GM18520 (cell line): ENCODE measurements around the gene XRCC2.
A peak's percentile ranks its signal among the peaks of the same experiment; 100 is the strongest.
"Not testable (repeated sequence)": the region's sequence is repeated elsewhere in the genome, so short reads cannot be mapped to it uniquely, and the experiment has no call there.

Source experiments
- ATAC-seq: cut with Tn5 transposase; IDR thresholded peaks from one replicate; pipeline ENCODE4 v1.9.1; 2021; ENCODE audit not compliant: unreplicated experiment

The XRCC2 gene

GRCh38 chr7:152675759-152676636 is at the start of gene XRCC2:
Gene XRCC2 (minus strand): TSS chr7:152676141. CDS start chr7:152676079, 62 bp downstream.
- peak; percentile 86 for ATAC-seq

GRCh38 chr7:152723364-152723763 is 47.4 kb upstream of the XRCC2 start:
- no peak for ATAC-seq

- ATAC-seq: not testable (repeated sequence)
Observed at GRCh38 chr7:152712412-152713042, 36.6 kb upstream of the XRCC2 start.

- no peak for ATAC-seq
Observed at GRCh38 chr7:152711444-152711944, 35.6 kb upstream of the XRCC2 start.

GRCh38 chr7:152710153-152710442 is 34.2 kb upstream of the XRCC2 start:
- ATAC-seq: no peak

GRCh38 chr7:152709287-152710152 is 33.6 kb upstream of the XRCC2 start:
- ATAC-seq: no peak

GRCh38 chr7:152704796-152705384 is 28.9 kb upstream of the XRCC2 start:
- no peak for ATAC-seq

- no peak for ATAC-seq
Observed at GRCh38 chr7:152699079-152699478, 23.1 kb upstream of the XRCC2 start.

- ATAC-seq: not testable (repeated sequence)
Observed at GRCh38 chr7:152697268-152697974, 21.5 kb upstream of the XRCC2 start.

- not testable (repeated sequence) for ATAC-seq
Observed at GRCh38 chr7:152692196-152692595, 16.3 kb upstream of the XRCC2 start.

- no peak for ATAC-seq
Observed at GRCh38 chr7:152683297-152683696, 7.4 kb upstream of the XRCC2 start.

GRCh38 chr7:152677808-152678670 is 2.1 kb upstream of the XRCC2 start:
- ATAC-seq: no peak

GRCh38 chr7:152674860-152675758 is 832 bp downstream of the XRCC2 start:
- no peak for ATAC-seq

- ATAC-seq: no peak
Observed at GRCh38 chr7:152673897-152674296, 2.0 kb downstream of the XRCC2 start.

GRCh38 chr7:152672626-152673025 is 3.3 kb downstream of the XRCC2 start:
- no peak for ATAC-seq

GRCh38 chr7:152669758-152670157 is 6.2 kb downstream of the XRCC2 start:
- ATAC-seq: no peak

GRCh38 chr7:152668975-152669374 is 7.0 kb downstream of the XRCC2 start:
- ATAC-seq: no peak

- ATAC-seq: no peak
Observed at GRCh38 chr7:152667958-152668357, 8.0 kb downstream of the XRCC2 start.
